ENCODE measurements around the gene HOXB5.

The HOXB5 gene

GRCh38 chr17:48589060-48589830, 4.3 kb downstream of the HOXB5 start:
- no peak for DNase-seq

- DNase-seq, result no peak
Measured at GRCh38 chr17:48588528-48588927, 5.1 kb downstream of the HOXB5 start.

GRCh38 chr17:48588074-48588415, 5.5 kb downstream of the HOXB5 start:
- no peak for DNase-seq

- DNase-seq, result no peak
Measured at GRCh38 chr17:48587276-48588073, 6.1 kb downstream of the HOXB5 start.

GRCh38 chr17:48586355-48587258, 7.0 kb downstream of the HOXB5 start:
- DNase-seq, result no peak

GRCh38 chr17:48584223-48584741, 9.3 kb downstream of the HOXB5 start:
- no peak for DNase-seq

GRCh38 chr17:48583708-48584222, 9.8 kb downstream of the HOXB5 start:
- no peak for DNase-seq

- DNase-seq, result no peak
Measured at GRCh38 chr17:48582750-48583069, 10.9 kb downstream of the HOXB5 start.

- no peak for DNase-seq
Measured at GRCh38 chr17:48579760-48580554, 13.6 kb downstream of the HOXB5 start.

GRCh38 chr17:48579471-48579759, 14.2 kb downstream of the HOXB5 start:
- no peak for DNase-seq

GRCh38 chr17:48578616-48579470, 14.7 kb downstream of the HOXB5 start:
- no peak for DNase-seq

GRCh38 chr17:48577946-48578615, 15.5 kb downstream of the HOXB5 start, which contains the start of gene HOXB4:
HOXB4 (minus strand) TSS chr17:48578350; CDS start chr17:48578319, 31 bp downstream.
- DNase-seq, result peak; percentile 39

- DNase-seq, result no peak
Measured at GRCh38 chr17:48577330-48577945, 16.1 kb downstream of the HOXB5 start.

GRCh38 chr17:48576479-48577309, 16.9 kb downstream of the HOXB5 start:
- no peak for DNase-seq

GRCh38 chr17:48575673-48576478, 17.7 kb downstream of the HOXB5 start:
- DNase-seq, result no peak

GRCh38 chr17:48575066-48575582, 18.5 kb downstream of the HOXB5 start:
- no peak for DNase-seq

- no peak for DNase-seq
Measured at GRCh38 chr17:48574505-48575065, 19.0 kb downstream of the HOXB5 start.
